BJ (cell line): ENCODE measurements around the gene CRPPA. TPM values are rescaled to one million over a fixed set of nuclear protein-coding genes. Genes with fewer than 3 reads are reported as not detected.

ENCODE experiments used
- CTCF ChIA-PET: fragments of 350-600 bp; formaldehyde crosslinking; extraction: SDS; loops from one replicate; lab custom pipeline; 2021; ENCODE audit warnings: antibody characterized with exemption, inconsistent platforms; lab: Yijun Ruan, JAX
- POLR2A ChIA-PET: fragments of 300-600 bp; sonication (Branson Sonifier 250); formaldehyde crosslinking; extraction: SDS; loops from one replicate; lab custom pipeline; 2021; ENCODE audit warnings: antibody characterized with exemption; lab: Charles Lee
- DNase-seq: peaks from one replicate; pipeline ENCODE4 v3.0.0-alpha.2; 2011; ENCODE audit warnings: low read depth
- H3K27me3 ChIP-seq: 2 replicates; pipeline ENCODE4 v1.6.0; 2011; ENCODE audit warnings: low read length; ENCODE audit not compliant: control insufficient read depth, insufficient read depth
- H3K36me3 ChIP-seq: 2 replicates; pipeline ENCODE4 v1.5.1; 2011; ENCODE audit warnings: low read length; ENCODE audit not compliant: control insufficient read depth, insufficient read depth
- H3K4me3 ChIP-seq: 2 replicates; pipeline ENCODE4 v1.5.1; 2011; ENCODE audit warnings: low read depth, mild to moderate bottlenecking, control low read depth, low read length
- CTCF ChIP-seq: IDR thresholded peaks from 2 replicates; pipeline ENCODE4 v1.5.1; 2011; ENCODE audit warnings: low read depth, mild to moderate bottlenecking, control low read depth, inconsistent platforms, low read length, moderate library complexity; ENCODE audit not compliant: insufficient read depth
- polyA plus RNA-seq: library from polyadenylated mRNA; depleted of rRNA; stranded (reverse); fragments of >200 nt; gene quantifications from 2 replicates; pipeline ENCODE4 v1.2.3, GENCODE V29; 2011

Gene CRPPA
- polyA plus RNA-seq, 1 experiment, result 0.39 TPM

- no peaks in the 10 kb centered on the region for H3K27me3 ChIP-seq
- DNase-seq, result no peak
- H3K36me3 ChIP-seq, result no peaks in the 10 kb centered on the region
- H3K4me3 ChIP-seq, result peak overlapping the region; percentile 54
- POLR2A ChIA-PET, result no interaction called here
- CTCF ChIA-PET, result no interaction called here
- TF ChIP-seq CTCF, result no peak
Observed at GRCh38 chr7:16420329-16420648, 1.0 kb downstream of the CRPPA start.

GRCh38 chr7:16419859-16420258, 1.5 kb downstream of the CRPPA start:
- H3K36me3 ChIP-seq, result no peaks in the 10 kb centered on the region
- TF ChIP-seq CTCF, result no peak
- CTCF ChIA-PET, result no interaction called here
- no peak for DNase-seq
- H3K4me3 ChIP-seq, result no peak overlapping the region
- no peaks in the 10 kb centered on the region for H3K27me3 ChIP-seq
- POLR2A ChIA-PET, result no interaction called here

GRCh38 chr7:16419126-16419525, 2.2 kb downstream of the CRPPA start:
- no peak for TF ChIP-seq CTCF
- ChIA-PET POLR2A (no interaction called here), CTCF (no interaction called here)
- Histone ChIP-seq H3K4me3 (no peak overlapping the region), H3K36me3 (no peaks in the 10 kb centered on the region), H3K27me3 (no peaks in the 10 kb centered on the region)
- no peak for DNase-seq

- TF ChIP-seq CTCF, result no peak
- CTCF ChIA-PET, result no interaction called here
- H3K36me3 ChIP-seq, result no peaks in the 10 kb centered on the region
- H3K4me3 ChIP-seq, result no peak overlapping the region
- DNase-seq, result no peak
- POLR2A ChIA-PET, result no interaction called here
- H3K27me3 ChIP-seq, result no peaks in the 10 kb centered on the region
Observed at GRCh38 chr7:16417906-16418305, 3.4 kb downstream of the CRPPA start.

GRCh38 chr7:16416289-16417282, 4.8 kb downstream of the CRPPA start:
- Histone ChIP-seq H3K36me3 (no peaks in the 10 kb centered on the region), H3K4me3 (no peak overlapping the region), H3K27me3 (no peaks in the 10 kb centered on the region)
- POLR2A ChIA-PET, result no interaction called here
- no peak for TF ChIP-seq CTCF
- CTCF ChIA-PET, result interaction anchor here (0.6 kb wide), 1 partner anchor 248 kb away, joined by 4 read pairs; no protein-coding TSS in a partner anchor
- DNase-seq, result peak; percentile 62
